Measurements from ENCODE around the gene KIF4A. TPM values are rescaled to one million over a fixed set of nuclear protein-coding genes. Genes with fewer than 3 reads are reported as not detected.
"Not testable (repeated sequence)": the region's sequence is repeated elsewhere in the genome, so short reads cannot be mapped to it uniquely, and the experiment has no call there.

The KIF4A gene
- total and polyA plus RNA-seq, 2 of the 4 experiments (the other 2 are of a cell fraction) = 10.0 to 19.0 TPM

DNA sequence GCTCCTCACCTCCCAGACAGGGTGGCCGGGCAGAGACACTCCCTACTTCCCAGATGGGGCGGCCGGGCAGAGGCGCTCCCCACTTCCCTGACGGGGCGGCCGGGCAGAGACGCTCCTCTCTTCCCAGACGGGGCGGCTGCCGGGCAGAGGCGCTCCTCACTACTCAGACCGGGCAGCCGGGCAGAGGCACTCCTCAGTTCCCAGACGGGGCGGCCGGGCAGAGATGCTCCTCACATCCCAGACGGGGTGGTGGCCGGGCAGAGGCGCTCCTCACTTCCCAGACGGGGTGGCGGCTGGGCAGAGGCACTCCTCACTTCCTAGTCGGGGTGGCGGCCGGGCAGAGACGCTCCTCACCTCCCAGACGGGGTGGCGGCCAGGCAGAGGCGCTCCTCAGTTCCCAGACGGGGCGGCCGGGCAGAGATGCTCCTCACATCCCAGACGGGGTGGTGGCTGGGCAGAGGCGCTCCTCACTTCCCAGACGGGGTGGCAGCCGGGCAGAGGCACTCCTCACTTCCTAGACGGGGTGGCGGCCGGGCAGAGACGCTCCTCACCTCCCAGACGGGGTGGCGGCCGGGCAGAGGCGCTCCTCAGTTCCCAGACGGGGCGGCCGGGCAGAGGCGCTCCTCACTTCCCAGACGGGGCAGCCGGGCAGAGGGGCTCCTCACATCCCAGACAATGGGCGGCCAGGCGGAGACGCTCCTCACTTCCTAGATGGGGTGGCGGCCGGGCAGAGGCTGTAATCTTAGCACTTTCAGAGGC, 59.6 kb downstream of the KIF4A start:
- DNase-seq; H4K5ac ChIP-seq (ENCODE audit: low read depth, low read length); H3K27me3 ChIP-seq (ENCODE audit: control insufficient read depth, insufficient read depth, low read length); H4K91ac ChIP-seq (ENCODE audit: insufficient read depth, low read depth, low read length); H3K23ac ChIP-seq (ENCODE audit: low read depth, low read length); H4K20me1 ChIP-seq (ENCODE audit: insufficient read depth, low read length); H3K4me2 ChIP-seq (ENCODE audit: low read depth, low read length); H3K18ac ChIP-seq (ENCODE audit: low read depth, low read length); H2BK20ac ChIP-seq (ENCODE audit: low read depth, low read length); POLR2A ChIA-PET (ENCODE audit: unreplicated experiment); H3K9me1 ChIP-seq (ENCODE audit: insufficient read depth, low read length); H3K14ac ChIP-seq (replicated peaks; ENCODE audit: low read depth, low read length); H2BK15ac ChIP-seq (ENCODE audit: low read depth, low read length); H2AFZ ChIP-seq (replicated peaks; ENCODE audit: low read length, poor library complexity); H3K4me1 ChIP-seq (ENCODE audit: control insufficient read depth, insufficient read depth, low read length); H3K4ac ChIP-seq (ENCODE audit: low read depth, low read length); H3K4me3 ChIP-seq (ENCODE audit: insufficient read depth, low read depth, low read length); H3K9me3 ChIP-seq (ENCODE audit: control insufficient read depth, insufficient read depth, low read length); H2AK9ac ChIP-seq (replicated peaks; ENCODE audit: low read depth, low read length, poor library complexity); H2BK120ac ChIP-seq (ENCODE audit: low read depth, low read length); H3K36me3 ChIP-seq (ENCODE audit: control insufficient read depth, insufficient read depth, low read length); intact Hi-C loops (cut with micrococcal nuclease); H4K8ac ChIP-seq (ENCODE audit: low read depth in 2 of 2, low read length in 2 of 2); H3K56ac ChIP-seq (ENCODE audit: extremely low read depth, insufficient read depth, low read length); H3K27ac ChIP-seq (ENCODE audit: insufficient read depth, low read length); H3K79me1 ChIP-seq (ENCODE audit: low read depth in 1 of 2, low read length in 2 of 2); H2AK5ac ChIP-seq (ENCODE audit: low read depth, low read length); H3K9ac ChIP-seq (ENCODE audit: low read depth, low read length); in situ Hi-C loops (cut with MboI; ENCODE audit: low sequenced_read_pairs); ATAC-seq (ENCODE audit: low read depth); H2BK5ac ChIP-seq (ENCODE audit: low read depth, low read length, poor library complexity, severe bottlenecking); BruUV-seq (replicated peaks); CTCF ChIA-PET; dilution Hi-C loops (cut with HindIII; ENCODE audit: low sequenced_read_pairs, unreplicated experiment): not testable (repeated sequence)
- 95% methylated on average over 18 of the region's 55 CpGs; no CpG with 5 or more reads in 1 of the 2 experiments for WGBS, 2 experiments (ENCODE audit: extremely low coverage in 2 of 2, insufficient read length in 1 of 2)
